HCT116 (cell line): ENCODE data around the gene USP2. TPM values are rescaled to one million over a fixed set of nuclear protein-coding genes. Genes with fewer than 3 reads are reported as not detected.

ENCODE experiments used
- ATAC-seq: fragments of 200-7000 bp; cut with Tn5 transposase; 2 replicates; pipeline ENCODE4 v1.9.1; 2020; ENCODE audit warnings: mild to moderate bottlenecking, moderate library complexity
- BruUV-seq: library from RNA; stranded (reverse); fragments of 400-500 nt; replicated peaks from 2 replicates; lab custom pipeline; 2021; lab: Mats Ljungman, UMichigan
- CTCF ChIA-PET: fragments of 300-600 bp; sonication (Branson Sonifier 250); formaldehyde crosslinking; loops from one replicate; lab custom pipeline; 2021; ENCODE audit warnings: antibody characterized with exemption; lab: Charles Lee
- POLR2A ChIA-PET: fragments of 300-600, 350-600 bp; sonication (Branson Sonifier 250); formaldehyde crosslinking; loops from one replicate; lab custom pipeline; 2021; ENCODE audit warnings: antibody characterized with exemption; lab: Charles Lee
- RAD21 ChIA-PET, 2 experiments: fragments of 300-600 bp; sonication (Branson Sonifier 250); formaldehyde crosslinking; loops; one replicate each; lab custom pipeline; 2023; ENCODE audit warnings: low total read pairs in 2 of 2; ENCODE audit not compliant: uncharacterized antibody in 2 of 2, unreplicated experiment in 2 of 2, low non-redundant PET in 1 of 2; lab: Charles Lee
- DNase-seq: peaks from one replicate; pipeline ENCODE4 v3.0.0-alpha.2; 2010; ENCODE audit warnings: low read depth, low spot score
- H2AFZ ChIP-seq: fragments of 200-600 bp; shearing (Covaris generic), sonication (generic); 2 replicates; pipeline ENCODE4 v1.6.1; 2017; ENCODE audit warnings: low read depth, mixed run types, mixed read lengths, antibody characterized with exemption, low read length; ENCODE audit not compliant: poor library complexity, severe bottlenecking
- H3K27ac ChIP-seq: 2 replicates; pipeline ENCODE4 v1.5.1; 2012; ENCODE audit warnings: low read depth, low read length
- H3K27me3 ChIP-seq: fragments of 200-600 bp; sonication (generic); 2 replicates; pipeline ENCODE4 v1.6.1; 2016; ENCODE audit warnings: mixed run types, low read length, mixed read lengths; ENCODE audit not compliant: insufficient read depth
- H3K36me3 ChIP-seq, 2 experiments: fragments of 200-500 bp in 1 of 2; fragments of 200-600 bp in 1 of 2; sonication (Bioruptor generic) in 1 of 2; sonication (generic) in 1 of 2; 2 replicates each; pipeline versions ENCODE4 v1.5.1 to v1.6.1; 2014 to 2016; ENCODE audit warnings: low read length in 2 of 2, inconsistent platforms in 1 of 2, mixed read lengths in 1 of 2, mixed run types in 1 of 2; ENCODE audit not compliant: insufficient read depth in 2 of 2, control insufficient read depth in 1 of 2
- H3K4me1 ChIP-seq, 2 experiments: fragments of 200-600 bp in 1 of 2; sonication (generic) in 1 of 2; 2 replicates each; pipeline versions ENCODE4 v1.5.1 to v1.6.1; 2012 to 2017; ENCODE audit warnings: low read length in 2 of 2, inconsistent platforms in 1 of 2, mild to moderate bottlenecking in 1 of 2, mixed read lengths in 1 of 2, mixed run types in 1 of 2, moderate library complexity in 1 of 2; ENCODE audit not compliant: insufficient read depth in 2 of 2, control insufficient read depth in 1 of 2
- H3K4me2 ChIP-seq: fragments of 200-600 bp; sonication (generic); 2 replicates; pipeline ENCODE4 v1.6.1; 2017; ENCODE audit warnings: mixed run types, low read length, mixed read lengths
- H3K4me3 ChIP-seq, 2 experiments: fragments of 200-600 bp in 1 of 2; sonication (generic) in 1 of 2; replicated peaks in 1 of 2; 2 replicates each; pipeline ENCODE4 v1.5.1; 2011 to 2016; ENCODE audit warnings: low read length in 2 of 2, control low read depth in 1 of 2, low read depth in 1 of 2, mild to moderate bottlenecking in 1 of 2, mixed read lengths in 1 of 2, mixed run types in 1 of 2
- H3K79me2 ChIP-seq: fragments of 200-600 bp; sonication (generic); 2 replicates; pipeline ENCODE4 v1.6.1; 2017; ENCODE audit warnings: mild to moderate bottlenecking, mixed run types, low read length, moderate library complexity, mixed read lengths; ENCODE audit not compliant: insufficient read depth
- H3K9ac ChIP-seq: fragments of 200-600 bp; sonication (generic); 2 replicates; pipeline ENCODE4 v1.6.1; 2016; ENCODE audit warnings: low read length, mixed read lengths
- H3K9me2 ChIP-seq: fragments of 200-600 bp; sonication (generic), shearing (Covaris generic); 2 replicates; pipeline ENCODE4 v1.6.1; 2017; ENCODE audit warnings: mixed run types, mild to moderate bottlenecking, moderate library complexity; ENCODE audit not compliant: insufficient read depth
- H3K9me3 ChIP-seq, 2 experiments: fragments of 200-500 bp in 1 of 2; fragments of 200-600 bp in 1 of 2; sonication (Bioruptor generic) in 1 of 2; sonication (generic) in 1 of 2; 2 replicates each; pipeline ENCODE4 v1.6.1; 2014 to 2017; ENCODE audit warnings: low read length in 2 of 2, mixed read lengths in 2 of 2, inconsistent platforms in 1 of 2, low read depth in 1 of 2, mild to moderate bottlenecking in 1 of 2, mixed run types in 1 of 2, moderate library complexity in 1 of 2; ENCODE audit not compliant: control insufficient read depth in 1 of 2, insufficient read depth in 1 of 2
- H4K20me1 ChIP-seq: fragments of 200-600 bp; sonication (generic), shearing (Covaris generic); 2 replicates; pipeline ENCODE4 v1.6.1; 2017; ENCODE audit warnings: mixed run types, mild to moderate bottlenecking, moderate library complexity; ENCODE audit not compliant: insufficient read depth
- CBX3 ChIP-seq: IDR thresholded peaks from 2 replicates; pipeline ENCODE4 v1.6.1; 2012; ENCODE audit warnings: low read depth
- CEBPB ChIP-seq: IDR thresholded peaks from 2 replicates; pipeline ENCODE4 v1.6.1; 2012; ENCODE audit warnings: low read depth
- EGR1 ChIP-seq: IDR thresholded peaks from 2 replicates; pipeline ENCODE4 v1.6.1; 2012; ENCODE audit warnings: low read depth
- EZH2phosphoT487 ChIP-seq: fragments of 200-600 bp; IDR thresholded peaks from 2 replicates; pipeline ENCODE4 v1.6.1; 2018; ENCODE audit warnings: antibody characterized with exemption, borderline replicate concordance
- JUND ChIP-seq: IDR thresholded peaks from 2 replicates; pipeline ENCODE4 v1.6.1; 2012
- POLR2A ChIP-seq: IDR thresholded peaks from 2 replicates; pipeline ENCODE4 v1.7.0; 2011; ENCODE audit warnings: borderline replicate concordance; ENCODE audit not compliant: insufficient read depth, insufficient read length; ENCODE audit errors: extremely low read depth
- POLR2AphosphoS5 ChIP-seq: IDR thresholded peaks from 2 replicates; pipeline ENCODE4 v1.6.1; 2011; ENCODE audit warnings: mild to moderate bottlenecking, low read depth, low read length, moderate library complexity
- RAD21 ChIP-seq: IDR thresholded peaks from 2 replicates; pipeline ENCODE4 v1.6.1; 2012; ENCODE audit warnings: low read depth, mild to moderate bottlenecking
- REST ChIP-seq: IDR thresholded peaks from 2 replicates; pipeline ENCODE4 v1.6.1; 2012; ENCODE audit warnings: low read depth
- SP1 ChIP-seq: IDR thresholded peaks from 2 replicates; pipeline ENCODE4 v1.6.1; 2012; ENCODE audit warnings: low read depth
- SRF ChIP-seq: IDR thresholded peaks from 2 replicates; pipeline ENCODE4 v1.6.1; 2012; ENCODE audit warnings: low read depth
- TCF7L2 ChIP-seq: IDR thresholded peaks from 2 replicates; pipeline ENCODE4 v1.7.0; 2011; ENCODE audit warnings: borderline replicate concordance, inconsistent platforms; ENCODE audit not compliant: insufficient read depth, insufficient read length; ENCODE audit errors: extremely low read depth
- ZNF274 ChIP-seq: fragments of 200-500 bp; sonication (Bioruptor generic); IDR thresholded peaks from 2 replicates; pipeline ENCODE4 v1.6.1; 2014; ENCODE audit warnings: mild to moderate bottlenecking, low read depth, low read length, inconsistent platforms
- intact Hi-C: fragments of 100-400 bp; cut with micrococcal nuclease; formaldehyde crosslinking; loops from 2 replicates; pipeline ENCODE4 v1.10.0; 2022
- total RNA-seq: library from RNA; stranded (reverse); gene quantifications from one replicate; pipeline ENCODE4 v1.2.1, GENCODE V29; 2021; ENCODE audit not compliant: unreplicated experiment

The USP2 gene
- total RNA-seq, 1 experiment from 2014 or later = 5.0 TPM

GRCh38 chr11:119410501-119410900, 29.0 kb upstream of the USP2 start:
- CTCF ChIA-PET = interaction anchor here (2.0 kb wide), 1 partner anchor 54 kb away, joined by 4 read pairs; no protein-coding TSS in a partner anchor
- H3K4me2 ChIP-seq = no peak overlapping the region
- POLR2A ChIA-PET = no interaction called here
- no peaks in the 10 kb centered on the region for H3K79me2 ChIP-seq
- no peaks in the 10 kb centered on the region for H3K36me3 ChIP-seq
- intact Hi-C loops = no loop called here
- H3K4me3 ChIP-seq = no peak overlapping the region
- H3K27me3 ChIP-seq = no peaks in the 10 kb centered on the region
- BruUV-seq = no TSS peak
- H3K9me3 ChIP-seq = no peaks in the 10 kb centered on the region
- TF ChIP-seq JUND (no peak), REST (no peak), EGR1 (no peak), TCF7L2 (no peak), RAD21 (no peak), ZNF274 (no peak), SP1 (no peak), CBX3 (no peak), POLR2A (no peak), CEBPB (no peak), SRF (no peak), EZH2phosphoT487 (no peak), POLR2AphosphoS5 (no peak)
- TF ChIP-seq, all 23 proteins: peak for 0
- no peak overlapping the region for H3K27ac ChIP-seq
- H4K20me1 ChIP-seq = no peaks in the 10 kb centered on the region
- ATAC-seq = no peak
- H3K9me2 ChIP-seq = no peaks in the 10 kb centered on the region
- H3K9ac ChIP-seq = no peak overlapping the region
- DNase-seq = no peak
- H2AFZ ChIP-seq = no peak overlapping the region
- H3K4me1 ChIP-seq = no peaks in the 10 kb centered on the region
- RAD21 ChIA-PET = no interaction called here
